HG03432 (cell line): ENCODE data around the gene SCAI.
"Not testable (repeated sequence)": the region's sequence is repeated elsewhere in the genome, so short reads cannot be mapped to it uniquely, and the experiment has no call there.

Experiments used
- ATAC-seq: cut with Tn5 transposase; IDR thresholded peaks from one replicate; pipeline ENCODE4 v1.9.1; 2021; ENCODE audit warnings: mild to moderate bottlenecking, moderate library complexity; ENCODE audit not compliant: unreplicated experiment

Gene SCAI

GRCh38 chr9:125038166-125038565, 105.2 kb downstream of the SCAI start:
- no peak for ATAC-seq

GRCh38 chr9:125028041-125028440, 115.3 kb downstream of the SCAI start:
- ATAC-seq, result no peak

DNA sequence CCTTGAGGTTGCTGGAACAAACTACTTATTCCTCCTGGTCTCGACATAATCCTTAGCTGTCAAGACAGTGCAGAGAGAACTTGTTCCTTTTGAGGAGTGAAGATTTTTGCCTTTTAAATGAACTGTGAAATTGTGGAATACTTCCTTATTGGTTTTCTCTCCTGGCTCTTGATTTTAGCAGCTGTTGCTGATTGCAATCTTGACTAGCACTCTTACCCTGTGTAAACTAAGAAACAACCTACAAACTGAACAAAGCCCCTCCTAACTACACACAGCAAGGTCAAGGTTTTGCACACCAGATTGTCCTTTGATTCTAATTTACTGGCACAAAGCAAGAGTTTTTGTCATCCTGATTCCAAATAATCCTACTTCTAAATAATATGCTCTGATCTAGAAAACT, 118.4 kb downstream of the SCAI start:
- ATAC-seq, result no peak

- ATAC-seq, result no peak
These were observed 122.3 kb downstream of the SCAI start for GRCh38 chr9:125021069-125021468.

DNA sequence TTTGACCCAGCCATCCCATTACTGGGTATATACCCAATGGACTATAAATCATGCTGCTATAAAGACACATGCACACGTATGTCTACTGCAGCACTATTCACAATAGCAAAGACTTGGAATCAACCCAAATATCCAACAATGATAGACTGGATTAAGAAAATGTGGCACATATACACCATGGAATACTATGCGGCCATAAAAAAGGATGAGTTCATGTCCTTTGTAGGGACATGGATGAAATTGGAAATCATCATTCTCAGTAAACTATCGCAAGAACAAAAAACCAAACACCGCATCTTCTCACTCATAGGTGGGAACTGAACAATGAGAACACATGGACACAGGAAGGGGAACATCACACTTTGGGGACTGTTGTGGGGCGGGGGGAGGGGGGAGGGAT, 127.7 kb downstream of the SCAI start:
- ATAC-seq, result not testable (repeated sequence)

- ATAC-seq, result not testable (repeated sequence)
These were observed 131.3 kb downstream of the SCAI start for GRCh38 chr9:125012013-125012412.

- ATAC-seq, result no peak
These were observed 134.7 kb downstream of the SCAI start for GRCh38 chr9:125008599-125008998.

- ATAC-seq, result no peak
These were observed 140.0 kb downstream of the SCAI start for GRCh38 chr9:125003332-125003731.

DNA sequence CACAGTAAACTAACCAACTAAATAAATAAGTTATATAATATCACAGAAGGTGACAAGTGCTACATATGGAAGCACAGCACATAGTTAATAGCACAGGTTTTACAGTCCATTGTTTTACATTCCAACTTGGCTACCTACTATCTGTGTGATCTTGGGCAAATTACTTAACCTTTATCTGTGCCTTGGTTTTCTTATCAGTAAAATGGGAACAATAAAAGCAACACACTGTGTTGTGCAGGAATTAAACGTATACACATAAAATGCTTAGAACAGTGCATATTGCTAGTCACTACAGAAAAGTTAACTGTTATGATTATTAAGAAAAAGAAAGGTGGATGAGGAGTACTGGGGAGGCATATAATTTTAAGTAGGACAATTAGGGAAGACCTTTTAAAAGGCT, 159.6 kb downstream of the SCAI start:
- ATAC-seq, result no peak

DNA sequence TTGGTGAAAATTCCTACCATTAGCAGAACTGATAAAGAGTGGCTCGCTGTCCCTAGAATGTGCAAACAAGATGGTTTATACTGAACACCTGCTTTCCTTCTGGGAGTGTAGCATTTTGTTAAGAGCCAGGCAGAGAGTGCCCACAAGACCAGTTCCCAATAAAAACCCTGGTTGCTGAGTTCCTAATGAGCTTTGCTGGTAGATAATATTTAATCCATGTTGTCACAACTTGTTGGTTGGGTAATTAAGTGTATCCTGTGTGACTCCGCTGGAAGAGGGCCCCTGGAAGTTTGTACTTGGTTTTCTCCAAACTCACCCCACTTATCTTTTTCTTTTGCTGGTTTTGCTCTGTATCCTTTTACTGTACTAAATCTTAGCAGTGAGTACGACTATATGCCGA, 162.9 kb downstream of the SCAI start:
- ATAC-seq, result no peak

DNA sequence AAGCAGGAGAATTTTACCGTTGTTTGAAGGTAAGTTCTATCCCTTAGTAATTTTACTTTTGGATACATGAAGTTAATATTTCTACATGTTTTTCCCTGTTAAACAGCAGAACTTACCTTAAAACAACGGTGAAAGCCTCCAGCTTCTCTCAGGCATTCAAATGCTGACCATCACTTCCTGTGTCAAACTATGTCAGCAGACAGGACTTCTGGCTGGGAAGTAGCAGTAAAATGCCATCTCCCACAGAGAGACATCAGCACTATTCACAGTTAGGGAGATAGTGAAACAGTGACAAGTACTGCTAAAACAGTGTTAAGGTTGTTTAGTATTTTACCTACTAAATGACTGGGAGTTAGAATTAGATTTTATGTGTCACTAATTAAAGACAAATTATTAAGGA, 168.2 kb downstream of the SCAI start:
- no peak for ATAC-seq

DNA sequence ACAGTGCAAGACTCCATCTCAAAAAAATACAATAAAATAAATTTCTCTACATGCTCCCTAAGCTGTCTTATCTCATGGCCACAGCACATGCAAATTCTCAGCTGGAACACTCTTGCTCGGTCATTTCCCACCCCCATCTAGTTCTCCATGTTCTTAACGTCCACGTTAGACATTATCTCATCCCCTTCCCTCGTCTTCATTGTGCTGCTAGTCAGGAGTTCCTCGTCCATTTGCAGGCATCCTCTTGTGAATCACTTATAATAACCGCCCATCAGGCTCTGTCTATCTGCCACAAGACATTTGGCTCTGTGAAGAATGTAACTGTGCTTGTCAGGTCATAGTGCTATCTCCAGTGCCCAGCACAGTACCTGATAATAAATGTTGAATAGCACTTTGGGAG, 169.5 kb downstream of the SCAI start:
- no peak for ATAC-seq

GRCh38 chr9:124972241-124972770, 171.0 kb downstream of the SCAI start:
- ATAC-seq, result no peak

DNA sequence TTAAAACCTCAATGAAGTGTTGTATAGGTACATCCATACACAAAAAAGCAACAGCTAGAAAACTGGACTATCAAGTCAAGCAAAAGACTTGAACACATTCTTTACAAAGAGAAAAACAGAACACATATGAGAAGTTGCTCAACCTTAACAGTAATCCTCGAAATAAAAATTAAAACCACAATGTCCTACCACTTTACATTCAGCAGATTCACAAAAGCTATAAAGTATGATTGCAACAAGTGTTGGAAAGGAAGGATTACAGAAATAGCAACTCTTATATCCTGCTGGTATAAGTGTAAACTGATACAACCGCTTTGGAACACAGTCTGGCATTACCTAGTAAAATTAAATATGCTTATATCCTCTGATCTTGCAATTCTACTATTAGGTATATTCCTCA, 173.9 kb downstream of the SCAI start:
- ATAC-seq, result no peak

GRCh38 chr9:124968238-124968637, 175.1 kb downstream of the SCAI start:
- ATAC-seq, result no peak

- not testable (repeated sequence) for ATAC-seq
These were observed 177.4 kb downstream of the SCAI start for GRCh38 chr9:124965775-124966568.

DNA sequence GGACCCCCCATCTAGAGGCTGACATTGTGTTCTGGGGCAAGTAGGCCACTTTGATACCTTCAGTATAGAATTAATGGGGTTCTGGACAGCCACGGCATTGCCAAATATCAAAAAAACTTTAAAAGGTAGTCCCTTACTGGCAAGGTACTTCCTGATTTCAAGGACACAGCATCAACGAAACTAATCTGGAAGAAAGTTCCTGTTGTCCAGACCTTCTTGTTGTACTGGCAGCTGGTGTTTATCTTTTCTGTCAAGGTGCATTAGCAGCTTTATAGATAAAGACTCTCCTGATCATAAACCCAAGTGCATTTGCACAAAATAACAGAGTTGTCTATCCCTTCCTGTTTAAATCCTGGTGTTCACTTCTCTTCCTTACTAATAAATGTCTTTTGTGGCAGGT, 178.7 kb downstream of the SCAI start:
- ATAC-seq, result no peak

GRCh38 chr9:124964056-124964455, 179.3 kb downstream of the SCAI start:
- no peak for ATAC-seq

DNA sequence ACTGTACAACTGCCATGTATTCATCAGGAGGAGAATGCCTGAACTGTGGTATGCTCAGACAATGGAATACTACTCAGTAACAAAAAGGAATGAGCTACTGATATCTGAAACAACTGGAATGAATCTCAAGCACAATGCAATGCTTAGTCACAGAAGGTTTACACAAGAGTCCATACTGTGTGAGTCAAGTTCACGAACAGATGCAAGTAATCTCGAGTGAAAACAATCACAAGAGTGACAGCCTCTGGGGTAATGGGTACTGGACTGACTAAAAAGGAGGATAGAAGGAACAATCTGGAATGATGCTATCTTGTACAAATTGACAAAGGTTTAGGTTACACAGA, 182.9 kb downstream of the SCAI start:
- no peak for ATAC-seq

DNA sequence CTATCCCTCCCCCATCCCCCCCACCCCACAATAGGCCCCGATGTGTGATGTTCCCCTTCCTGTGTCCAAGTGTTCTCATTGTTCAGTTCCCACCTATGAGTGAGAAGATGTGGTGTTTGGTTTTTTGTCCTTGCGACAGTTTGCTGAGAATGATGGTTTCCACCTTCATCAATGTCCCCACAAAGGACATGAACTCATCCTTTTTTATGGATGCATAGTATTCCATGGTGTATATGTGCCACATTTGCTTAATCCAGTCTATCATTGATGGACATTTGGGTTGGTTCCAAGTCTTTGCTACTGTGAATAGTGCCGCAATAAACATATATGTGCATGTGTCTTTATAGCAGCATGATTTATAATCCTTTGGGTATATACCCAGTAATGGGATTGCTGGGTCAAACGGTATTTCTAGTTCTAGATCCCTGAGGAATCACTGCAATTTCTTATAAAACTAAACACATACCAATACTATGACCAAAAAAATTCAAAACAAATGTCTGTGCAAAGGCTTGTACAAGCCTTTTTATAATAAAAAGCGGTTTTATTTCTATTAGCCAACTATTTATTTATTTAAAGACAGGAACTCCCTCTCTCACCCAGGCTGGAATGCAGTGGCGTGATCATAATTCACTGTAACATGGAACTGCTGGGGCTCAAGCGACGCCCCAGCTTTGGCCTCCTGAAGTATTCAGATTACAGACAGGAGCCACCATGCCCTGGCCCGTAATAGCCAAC, 183.5 kb downstream of the SCAI start:
- not testable (repeated sequence) for ATAC-seq

GRCh38 chr9:124954255-124954654, 189.1 kb downstream of the SCAI start:
- no peak for ATAC-seq

DNA sequence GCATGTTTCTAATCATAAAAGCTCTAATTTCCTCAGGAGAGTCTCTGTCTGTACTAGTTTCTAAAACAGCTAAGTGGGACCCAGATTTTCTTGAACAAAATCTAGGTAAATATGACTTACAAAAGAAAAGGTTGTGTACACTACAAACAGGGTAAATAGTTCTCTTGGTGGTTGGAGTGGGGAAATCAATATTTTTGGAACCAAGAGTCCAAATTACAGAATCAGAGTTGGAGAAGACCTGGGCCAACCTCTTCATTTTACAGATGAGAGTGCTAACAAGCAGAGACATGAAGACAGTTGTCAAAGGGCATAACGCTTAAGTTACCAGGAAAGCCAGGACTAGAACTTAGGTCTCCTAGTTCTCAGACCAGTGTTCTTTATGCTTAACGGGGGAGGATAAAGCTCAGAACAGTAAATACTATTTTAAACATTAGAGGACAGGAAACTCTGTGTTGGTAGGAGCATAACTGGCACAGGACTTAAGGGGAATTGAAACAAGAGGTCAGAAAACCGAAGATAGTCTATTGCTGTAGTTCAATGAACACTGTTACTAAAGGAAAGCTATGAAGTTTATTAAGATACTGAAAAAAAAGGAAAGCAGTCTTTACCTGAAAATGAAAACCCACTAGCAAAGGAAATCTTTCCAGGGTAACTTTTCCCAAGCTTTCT, 193.1 kb downstream of the SCAI start:
- ATAC-seq, result no peak
